SU-DHL-6 (cell line): ENCODE measurements around the gene BCL2.

Experiments
- EZH2phosphoT487 ChIP-seq: fragments of 200-600 bp; sonication (generic), shearing (Covaris generic); conservative IDR thresholded peaks from 2 replicates; pipeline ENCODE4 v1.6.1; 2018; ENCODE audit warnings: mild to moderate bottlenecking, antibody characterized with exemption, low read length, moderate library complexity, mixed read lengths
- TF ChIP-seq, protein P1 (sequence below): fragments of 200-600 bp; sonication (generic); IDR thresholded peaks from one replicate; pipeline ENCODE4 v1.5.1; 2017; ENCODE audit warnings: antibody characterized with exemption, mild to moderate bottlenecking, low read length, moderate library complexity; ENCODE audit not compliant: insufficient read depth, poor library complexity, severe bottlenecking

DNA sequence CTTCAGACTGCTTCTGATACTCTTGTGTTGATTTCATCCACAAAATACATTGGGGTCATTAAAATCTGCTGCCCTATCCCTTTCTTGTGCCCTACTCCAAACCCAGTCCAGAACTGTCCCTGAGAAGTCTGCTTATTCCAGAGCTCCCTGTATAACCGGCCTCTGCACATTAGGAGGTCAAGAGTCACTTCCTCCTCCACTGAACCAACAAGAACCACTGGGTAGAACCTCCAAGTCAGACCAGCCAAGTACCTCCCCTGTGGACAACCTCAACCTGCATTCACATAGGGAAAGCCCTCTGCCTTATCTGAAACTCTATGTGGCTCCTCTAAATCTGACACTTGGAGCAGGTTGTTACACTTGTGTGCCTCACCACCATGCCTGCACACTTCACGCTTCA lies 25.3 kb upstream of the BCL2 start:
- TF ChIP-seq, protein P1, sequence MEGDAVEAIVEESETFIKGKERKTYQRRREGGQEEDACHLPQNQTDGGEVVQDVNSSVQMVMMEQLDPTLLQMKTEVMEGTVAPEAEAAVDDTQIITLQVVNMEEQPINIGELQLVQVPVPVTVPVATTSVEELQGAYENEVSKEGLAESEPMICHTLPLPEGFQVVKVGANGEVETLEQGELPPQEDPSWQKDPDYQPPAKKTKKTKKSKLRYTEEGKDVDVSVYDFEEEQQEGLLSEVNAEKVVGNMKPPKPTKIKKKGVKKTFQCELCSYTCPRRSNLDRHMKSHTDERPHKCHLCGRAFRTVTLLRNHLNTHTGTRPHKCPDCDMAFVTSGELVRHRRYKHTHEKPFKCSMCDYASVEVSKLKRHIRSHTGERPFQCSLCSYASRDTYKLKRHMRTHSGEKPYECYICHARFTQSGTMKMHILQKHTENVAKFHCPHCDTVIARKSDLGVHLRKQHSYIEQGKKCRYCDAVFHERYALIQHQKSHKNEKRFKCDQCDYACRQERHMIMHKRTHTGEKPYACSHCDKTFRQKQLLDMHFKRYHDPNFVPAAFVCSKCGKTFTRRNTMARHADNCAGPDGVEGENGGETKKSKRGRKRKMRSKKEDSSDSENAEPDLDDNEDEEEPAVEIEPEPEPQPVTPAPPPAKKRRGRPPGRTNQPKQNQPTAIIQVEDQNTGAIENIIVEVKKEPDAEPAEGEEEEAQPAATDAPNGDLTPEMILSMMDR = no peak
- TF ChIP-seq EZH2phosphoT487 = no peak
